ENCODE results near the gene MMRN1.

Gene MMRN1, protein sequence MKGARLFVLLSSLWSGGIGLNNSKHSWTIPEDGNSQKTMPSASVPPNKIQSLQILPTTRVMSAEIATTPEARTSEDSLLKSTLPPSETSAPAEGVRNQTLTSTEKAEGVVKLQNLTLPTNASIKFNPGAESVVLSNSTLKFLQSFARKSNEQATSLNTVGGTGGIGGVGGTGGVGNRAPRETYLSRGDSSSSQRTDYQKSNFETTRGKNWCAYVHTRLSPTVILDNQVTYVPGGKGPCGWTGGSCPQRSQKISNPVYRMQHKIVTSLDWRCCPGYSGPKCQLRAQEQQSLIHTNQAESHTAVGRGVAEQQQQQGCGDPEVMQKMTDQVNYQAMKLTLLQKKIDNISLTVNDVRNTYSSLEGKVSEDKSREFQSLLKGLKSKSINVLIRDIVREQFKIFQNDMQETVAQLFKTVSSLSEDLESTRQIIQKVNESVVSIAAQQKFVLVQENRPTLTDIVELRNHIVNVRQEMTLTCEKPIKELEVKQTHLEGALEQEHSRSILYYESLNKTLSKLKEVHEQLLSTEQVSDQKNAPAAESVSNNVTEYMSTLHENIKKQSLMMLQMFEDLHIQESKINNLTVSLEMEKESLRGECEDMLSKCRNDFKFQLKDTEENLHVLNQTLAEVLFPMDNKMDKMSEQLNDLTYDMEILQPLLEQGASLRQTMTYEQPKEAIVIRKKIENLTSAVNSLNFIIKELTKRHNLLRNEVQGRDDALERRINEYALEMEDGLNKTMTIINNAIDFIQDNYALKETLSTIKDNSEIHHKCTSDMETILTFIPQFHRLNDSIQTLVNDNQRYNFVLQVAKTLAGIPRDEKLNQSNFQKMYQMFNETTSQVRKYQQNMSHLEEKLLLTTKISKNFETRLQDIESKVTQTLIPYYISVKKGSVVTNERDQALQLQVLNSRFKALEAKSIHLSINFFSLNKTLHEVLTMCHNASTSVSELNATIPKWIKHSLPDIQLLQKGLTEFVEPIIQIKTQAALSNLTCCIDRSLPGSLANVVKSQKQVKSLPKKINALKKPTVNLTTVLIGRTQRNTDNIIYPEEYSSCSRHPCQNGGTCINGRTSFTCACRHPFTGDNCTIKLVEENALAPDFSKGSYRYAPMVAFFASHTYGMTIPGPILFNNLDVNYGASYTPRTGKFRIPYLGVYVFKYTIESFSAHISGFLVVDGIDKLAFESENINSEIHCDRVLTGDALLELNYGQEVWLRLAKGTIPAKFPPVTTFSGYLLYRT

DNA sequence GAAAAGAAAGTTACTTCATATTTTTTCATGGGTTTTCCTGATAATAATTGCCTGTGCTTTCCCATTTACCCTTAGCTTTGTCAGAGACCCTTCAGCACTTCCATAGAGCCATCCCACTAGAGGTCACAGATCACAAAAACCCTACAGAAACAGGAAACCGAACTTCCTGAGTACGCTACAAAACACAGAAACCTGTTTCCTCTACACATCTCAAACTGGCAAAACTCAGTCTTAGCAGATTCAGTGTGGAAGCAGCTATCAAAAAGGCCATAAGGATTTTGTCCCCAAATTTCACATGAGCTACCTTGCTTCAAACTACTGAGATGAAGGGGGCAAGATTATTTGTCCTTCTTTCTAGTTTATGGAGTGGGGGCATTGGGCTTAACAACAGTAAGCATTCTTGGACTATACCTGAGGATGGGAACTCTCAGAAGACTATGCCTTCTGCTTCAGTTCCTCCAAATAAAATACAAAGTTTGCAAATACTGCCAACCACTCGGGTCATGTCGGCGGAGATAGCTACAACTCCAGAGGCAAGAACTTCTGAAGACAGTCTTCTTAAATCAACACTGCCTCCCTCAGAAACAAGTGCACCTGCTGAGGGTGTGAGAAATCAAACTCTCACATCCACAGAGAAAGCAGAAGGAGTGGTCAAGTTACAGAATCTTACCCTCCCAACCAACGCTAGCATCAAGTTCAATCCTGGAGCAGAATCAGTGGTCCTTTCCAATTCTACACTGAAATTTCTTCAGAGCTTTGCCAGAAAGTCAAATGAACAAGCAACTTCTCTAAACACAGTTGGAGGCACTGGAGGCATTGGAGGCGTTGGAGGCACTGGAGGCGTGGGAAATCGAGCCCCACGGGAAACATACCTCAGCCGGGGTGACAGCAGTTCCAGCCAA lies at the start of gene MMRN1:
Gene MMRN1 (plus strand): TSS at position 206 of the 902 bp plus-strand sequence. CDS start 118 bp downstream, at position 324.
- no peak for DNase-seq

DNA sequence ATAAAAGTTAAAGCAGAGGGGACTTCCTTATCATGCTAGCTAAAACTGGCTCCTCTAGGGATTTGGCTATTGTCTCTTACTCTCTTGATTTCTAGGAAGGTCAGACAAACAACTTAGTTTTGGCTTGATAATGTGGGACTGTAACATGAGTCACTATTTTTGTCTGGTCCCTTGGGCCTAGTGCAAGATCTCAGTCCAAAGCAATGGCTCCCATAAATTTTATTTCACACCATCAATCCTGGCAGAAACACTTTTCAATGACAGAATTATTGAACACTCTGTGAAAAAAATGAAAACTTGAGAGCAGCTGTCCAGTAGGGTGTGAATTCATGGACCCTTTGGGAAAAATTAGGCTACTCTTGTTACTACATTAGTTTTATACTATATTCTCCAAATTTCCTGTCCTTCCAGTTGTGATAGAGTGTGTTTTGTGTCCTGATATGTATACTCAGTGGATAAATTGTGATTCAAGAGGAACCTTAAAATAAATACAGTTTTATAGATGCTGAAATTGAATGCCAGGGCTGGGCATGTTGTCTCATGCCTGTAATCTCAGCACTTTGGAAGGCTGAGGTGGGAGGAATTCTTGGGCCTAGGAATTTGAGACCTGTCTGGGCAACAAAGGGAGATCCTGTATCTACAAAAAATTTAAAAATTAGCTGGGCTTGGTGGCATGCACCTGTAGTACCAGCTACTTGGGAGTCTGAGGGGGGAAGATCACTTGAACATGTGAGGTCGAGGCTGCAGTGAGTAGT lies 46.9 kb upstream of the MMRN1 start:
- DNase-seq, result no peak

GRCh38 chr4:89855236-89855635 lies 39.4 kb upstream of the MMRN1 start:
- DNase-seq, result no peak

DNA sequence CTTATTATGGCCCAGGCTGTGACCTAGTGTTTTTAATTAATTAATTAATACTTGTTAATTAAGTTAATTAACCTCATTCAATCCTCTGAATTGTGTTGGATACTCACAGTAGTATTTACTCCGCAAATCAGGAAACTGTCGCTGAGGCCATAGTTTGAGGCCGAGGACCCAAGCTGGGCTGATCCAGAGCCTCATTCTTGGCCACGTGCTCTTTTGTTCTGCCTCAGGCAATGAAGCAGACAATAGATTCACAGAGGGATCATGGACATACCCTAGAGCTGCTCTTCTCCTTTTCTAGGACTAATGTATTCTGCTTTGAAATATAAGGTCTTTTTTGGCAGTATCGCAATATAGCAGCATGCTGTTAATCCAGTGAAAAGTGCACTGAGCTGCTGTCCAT lies 33.7 kb upstream of the MMRN1 start:
- no peak for DNase-seq

DNA sequence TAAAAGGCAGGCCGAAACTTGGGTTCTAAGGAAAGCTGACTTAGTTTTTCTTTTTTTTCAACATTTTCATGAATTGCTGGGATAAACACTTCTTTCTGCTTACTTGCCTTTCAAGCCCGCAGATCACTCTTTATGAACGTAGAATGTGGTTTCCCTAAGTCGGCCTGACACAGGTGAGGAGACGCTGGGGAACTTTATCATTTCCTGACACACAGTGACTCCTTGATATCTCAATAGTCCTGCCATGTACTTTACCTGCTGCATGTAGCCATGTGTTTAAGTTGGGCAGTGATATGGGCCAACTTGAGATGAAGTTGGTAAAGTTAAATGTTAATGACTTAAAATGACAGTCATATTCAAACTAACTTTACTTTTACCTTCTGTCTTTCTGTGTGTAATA lies 31.1 kb upstream of the MMRN1 start:
- DNase-seq, result no peak

- DNase-seq, result no peak
Measured at GRCh38 chr4:89868276-89868675, 26.4 kb upstream of the MMRN1 start.

GRCh38 chr4:89868999-89869589 lies 25.6 kb upstream of the MMRN1 start:
- no peak for DNase-seq

DNA sequence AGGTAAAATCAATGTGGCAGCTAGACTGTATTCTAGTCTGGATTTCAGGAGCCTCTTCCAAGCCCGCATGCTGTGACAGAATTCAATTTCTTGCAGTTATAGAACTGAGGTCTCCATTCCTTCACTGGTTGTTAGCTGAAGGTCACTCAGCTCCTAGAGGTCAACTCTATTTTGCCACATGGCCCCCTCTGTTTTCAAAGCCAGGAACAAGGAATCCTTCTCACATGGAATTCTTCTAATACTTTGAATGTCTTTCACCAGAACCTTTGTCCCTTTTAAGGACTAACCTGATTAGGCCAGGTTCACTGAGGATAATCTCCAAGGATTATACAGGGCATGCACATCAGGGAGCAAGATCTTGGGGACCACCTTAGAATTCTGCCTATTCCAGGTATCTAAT lies 23.4 kb upstream of the MMRN1 start:
- no peak for DNase-seq

DNA sequence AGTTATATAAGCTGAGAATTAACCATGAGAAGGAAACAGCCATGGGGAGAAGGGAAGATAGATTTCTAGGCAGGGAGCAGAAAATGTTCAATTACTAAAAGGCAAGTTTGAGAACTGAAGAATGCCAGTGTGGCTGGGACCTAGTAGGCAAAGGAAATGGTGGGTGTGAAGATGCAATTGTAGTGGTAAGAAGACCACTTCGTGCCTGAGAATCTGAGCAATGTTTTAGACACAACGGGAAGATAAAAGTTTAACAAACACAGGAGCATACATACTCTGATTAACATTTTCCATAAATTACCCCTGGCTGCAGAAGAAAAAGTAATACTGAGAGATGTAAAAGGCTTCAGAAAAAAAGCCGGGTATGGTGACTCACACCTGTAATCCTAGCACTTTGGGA lies 18.1 kb upstream of the MMRN1 start:
- no peak for DNase-seq

GRCh38 chr4:89878611-89879010 lies 16.0 kb upstream of the MMRN1 start:
- DNase-seq, result no peak

DNA sequence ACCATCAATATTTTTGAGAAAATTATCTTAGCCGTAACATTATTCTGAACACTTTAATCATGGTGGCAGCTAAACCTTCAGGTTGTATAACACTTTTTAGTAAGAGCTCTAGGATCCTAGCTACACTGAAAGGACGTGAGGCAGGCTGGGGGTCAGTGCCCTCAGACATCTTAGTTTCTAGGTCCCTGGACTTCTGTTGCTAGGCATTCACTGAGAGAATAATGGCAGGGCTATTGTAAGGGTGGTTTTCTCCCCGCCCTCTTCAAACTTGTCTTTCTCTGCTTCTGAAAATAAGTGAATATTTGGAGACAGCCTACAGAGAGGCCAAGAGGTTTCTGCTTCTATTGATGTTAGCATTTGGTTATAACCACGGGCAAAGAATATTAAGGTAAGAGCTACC lies 15.4 kb upstream of the MMRN1 start:
- no peak for DNase-seq

DNA sequence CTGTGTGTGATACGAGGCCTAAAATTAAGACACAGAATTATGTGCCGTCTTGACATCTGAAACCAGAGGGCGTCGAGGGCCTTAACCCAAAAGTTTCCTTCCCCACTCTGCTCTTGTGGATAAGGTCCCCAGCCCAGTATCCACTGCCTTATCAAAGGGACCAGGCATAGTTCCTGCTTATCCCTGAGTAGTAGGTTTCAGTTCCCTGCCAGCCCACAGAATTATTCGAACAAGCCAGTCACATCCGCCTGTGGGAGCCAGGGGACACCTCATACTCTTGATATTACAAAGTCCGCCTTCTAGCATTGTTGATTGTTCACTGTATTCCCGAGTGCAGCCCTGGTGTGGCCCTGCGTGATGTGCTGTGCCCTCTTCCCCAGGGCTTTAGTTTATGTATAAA lies 5.4 kb upstream of the MMRN1 start:
- DNase-seq, result no peak

DNA sequence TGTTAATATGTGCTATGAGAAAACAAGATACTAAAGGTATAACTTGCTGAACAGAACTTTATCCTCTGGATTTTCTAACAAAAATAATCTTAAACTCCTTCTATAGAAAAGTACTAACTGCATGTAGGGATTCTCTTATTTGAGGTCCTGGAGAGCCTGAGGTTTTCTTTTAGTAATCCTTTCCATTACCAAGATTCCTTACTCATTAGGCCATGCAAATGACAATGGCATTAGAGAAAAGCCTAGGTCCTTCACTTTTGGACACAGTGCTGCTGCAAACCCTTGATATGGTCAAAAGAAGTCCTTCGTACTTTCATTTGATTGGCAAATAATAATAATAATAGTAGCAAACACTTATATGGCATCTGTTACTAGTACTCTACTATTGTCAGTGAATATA lies 3.2 kb downstream of the MMRN1 start:
- DNase-seq, result no peak

GRCh38 chr4:89898304-89898716 lies 3.7 kb downstream of the MMRN1 start:
- no peak for DNase-seq

DNA sequence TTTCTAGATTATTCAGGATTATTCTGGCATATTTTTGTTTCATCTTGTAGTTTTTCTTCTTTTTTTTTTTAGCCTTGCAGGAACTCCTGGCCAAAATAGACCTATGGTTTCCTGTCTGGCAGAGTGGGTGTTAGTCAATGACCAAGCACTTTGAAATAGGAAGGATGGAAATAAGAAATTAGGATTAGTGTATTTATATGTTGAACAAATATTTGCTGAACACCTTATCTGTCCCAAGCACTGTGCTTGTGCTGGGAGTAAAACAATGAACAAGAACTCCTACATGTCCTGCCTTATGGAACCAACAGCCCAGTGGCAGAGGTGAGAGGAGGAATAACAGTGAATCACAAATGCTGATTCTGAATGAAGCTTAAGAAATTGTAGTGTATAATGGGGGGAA lies 4.5 kb downstream of the MMRN1 start:
- no peak for DNase-seq

- DNase-seq, result no peak
Measured at GRCh38 chr4:89899854-89900253, 5.2 kb downstream of the MMRN1 start.

GRCh38 chr4:89901808-89902431 lies 7.3 kb downstream of the MMRN1 start:
- peak; percentile 44 to 57 for DNase-seq

- DNase-seq, result no peak
Measured at GRCh38 chr4:89904524-89904923, 9.9 kb downstream of the MMRN1 start.

DNA sequence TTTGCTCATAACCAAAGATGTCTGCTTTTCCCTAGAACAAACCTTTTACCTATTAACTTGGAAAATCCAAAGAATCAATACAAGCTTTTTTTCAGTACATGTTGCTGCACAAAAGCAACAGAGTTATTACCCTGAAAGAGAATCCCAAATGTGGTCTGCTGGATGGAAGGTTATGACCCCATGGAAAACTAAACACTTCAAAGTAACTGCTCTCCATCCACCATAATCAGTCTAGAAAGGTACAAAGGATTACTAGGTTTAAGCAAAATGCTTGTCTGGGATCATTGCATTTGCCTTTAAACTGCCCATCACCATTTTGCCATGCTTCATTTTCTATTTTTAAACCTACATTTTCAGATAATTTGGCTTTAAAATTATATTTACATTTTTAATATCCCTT lies 11.7 kb downstream of the MMRN1 start:
- no peak for DNase-seq

DNA sequence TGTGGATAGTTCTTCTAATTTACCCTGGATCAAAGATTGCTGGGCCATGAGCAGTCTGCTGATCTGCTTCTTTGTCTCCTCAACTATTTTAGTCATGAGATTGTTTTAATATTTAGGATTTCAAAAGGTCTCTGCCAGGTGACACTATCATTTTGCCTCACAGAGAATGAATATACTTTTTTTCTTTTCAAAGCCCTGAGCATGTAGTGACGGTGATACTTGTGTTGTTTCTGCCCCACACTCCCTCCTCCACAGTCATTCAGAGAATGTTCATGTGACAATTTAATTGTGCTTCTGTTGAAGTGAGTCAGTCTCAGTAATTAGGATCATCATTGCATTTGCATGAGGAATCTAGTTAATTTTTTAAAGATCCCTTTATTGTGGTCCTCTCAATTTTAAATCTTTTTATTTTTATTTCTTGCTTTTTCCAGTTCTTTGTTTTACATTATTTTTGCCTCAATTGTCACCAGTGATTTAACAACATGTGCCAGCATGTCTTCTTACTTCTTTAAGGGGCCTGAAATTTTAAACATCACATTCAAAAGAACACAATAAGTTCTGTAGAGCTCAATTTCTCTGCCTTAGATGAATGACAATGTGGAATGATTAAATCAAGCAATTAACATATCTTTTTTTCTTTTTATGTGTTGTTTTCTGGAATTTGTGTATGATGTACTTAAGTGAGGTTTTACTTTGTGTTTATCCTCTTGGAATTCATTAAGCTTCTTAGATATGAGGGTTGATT lies 12.3 kb downstream of the MMRN1 start:
- DNase-seq, result no peak
